Adrenal gland (tissue), 5 donors: ENCODE results near the gene ZC3H12A.

ENCODE experiments used
- POLR2A ChIP-seq, 2 donors: fragments of 450-650 bp; IDR thresholded peaks; one replicate each; pipeline ENCODE4 v1.6.1; 2017; ENCODE audit warnings: antibody characterized with exemption in 2 of 2, mild to moderate bottlenecking in 2 of 2, moderate library complexity in 1 of 2
- TF ChIP-seq, protein P1 (sequence below), 6 experiments: fragments of 450-650 bp in 4 of 6; fragments of 200-600 bp in 2 of 6; sonication (generic) in 1 of 6; IDR thresholded peaks; 1 replicate in 5 of 6; 2 replicates in 1 of 6; pipeline versions ENCODE4 v1.5.1 to v1.8.0; 2016 to 2021; ENCODE audit warnings: antibody characterized with exemption in 6 of 6, mild to moderate bottlenecking in 2 of 6, moderate library complexity in 1 of 6
- donor health status: DM: no; HTN: no; CAD: no.

DNA sequence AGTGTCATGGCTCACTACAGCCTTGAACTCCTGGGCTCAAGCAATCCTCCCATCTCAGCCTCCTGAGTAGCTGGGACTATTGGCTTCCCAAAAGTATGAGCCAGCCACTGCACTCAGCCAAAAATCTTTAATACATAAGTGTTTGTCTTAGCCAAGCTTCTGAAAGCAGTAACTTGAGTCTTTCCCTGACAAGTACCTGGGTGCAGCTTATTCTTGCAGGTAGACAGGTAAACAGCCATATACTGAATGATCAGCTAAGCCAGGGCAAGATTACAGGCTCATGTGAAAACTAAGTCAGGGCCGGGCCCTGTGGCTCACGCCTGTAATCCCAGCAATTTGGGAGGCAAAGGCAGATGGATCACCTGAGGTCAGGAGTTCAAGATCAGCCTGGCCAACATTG is 32.4 kb downstream of the ZC3H12A start:
- TF ChIP-seq, protein P1, sequence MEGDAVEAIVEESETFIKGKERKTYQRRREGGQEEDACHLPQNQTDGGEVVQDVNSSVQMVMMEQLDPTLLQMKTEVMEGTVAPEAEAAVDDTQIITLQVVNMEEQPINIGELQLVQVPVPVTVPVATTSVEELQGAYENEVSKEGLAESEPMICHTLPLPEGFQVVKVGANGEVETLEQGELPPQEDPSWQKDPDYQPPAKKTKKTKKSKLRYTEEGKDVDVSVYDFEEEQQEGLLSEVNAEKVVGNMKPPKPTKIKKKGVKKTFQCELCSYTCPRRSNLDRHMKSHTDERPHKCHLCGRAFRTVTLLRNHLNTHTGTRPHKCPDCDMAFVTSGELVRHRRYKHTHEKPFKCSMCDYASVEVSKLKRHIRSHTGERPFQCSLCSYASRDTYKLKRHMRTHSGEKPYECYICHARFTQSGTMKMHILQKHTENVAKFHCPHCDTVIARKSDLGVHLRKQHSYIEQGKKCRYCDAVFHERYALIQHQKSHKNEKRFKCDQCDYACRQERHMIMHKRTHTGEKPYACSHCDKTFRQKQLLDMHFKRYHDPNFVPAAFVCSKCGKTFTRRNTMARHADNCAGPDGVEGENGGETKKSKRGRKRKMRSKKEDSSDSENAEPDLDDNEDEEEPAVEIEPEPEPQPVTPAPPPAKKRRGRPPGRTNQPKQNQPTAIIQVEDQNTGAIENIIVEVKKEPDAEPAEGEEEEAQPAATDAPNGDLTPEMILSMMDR (IDR thresholded peaks at IDR 0.05) = no peak
- no peak for TF ChIP-seq POLR2A (IDR thresholded peaks at IDR 0.05)
